Stomach (tissue), 9 donors: ENCODE measurements around the gene TP53. TPM values are rescaled to one million over a fixed set of nuclear protein-coding genes. Genes with fewer than 3 reads are reported as not detected.

Experiments
- DNase-seq, 2 donors: peaks; one replicate each; pipeline versions ENCODE4 v3.0.0 to v3.0.0-alpha.2; 2013 to 2019
- H3K27ac ChIP-seq, 5 donors: fragments of 200-600 bp in 4 of 5; sonication (generic) in 4 of 5; one replicate each; pipeline ENCODE4 v1.5.1; 2013 to 2019; ENCODE audit warnings: mild to moderate bottlenecking in 1 of 5, moderate library complexity in 1 of 5
- H3K27me3 ChIP-seq, 3 donors: fragments of 200-600 bp; sonication (generic); one replicate each; pipeline ENCODE4 v1.5.1; 2017 to 2019; ENCODE audit warnings: mixed run types in 1 of 3
- H3K36me3 ChIP-seq, 4 donors: fragments of 200-600 bp; sonication (generic); 1 replicate in 3 of 4; 2 replicates in 1 of 4; pipeline ENCODE4 v1.5.1; 2016 to 2019
- H3K4me1 ChIP-seq, 4 donors: fragments of 200-600 bp; sonication (generic); one replicate each; pipeline ENCODE4 v1.5.1; 2016 to 2019
- H3K4me3 ChIP-seq, 4 donors: fragments of 200-600 bp; sonication (generic) in 3 of 4; one replicate each; pipeline ENCODE4 v1.5.1; 2016 to 2019; ENCODE audit warnings: mild to moderate bottlenecking in 1 of 4
- H3K9me3 ChIP-seq, 4 donors: fragments of 200-600 bp; sonication (generic); one replicate each; pipeline ENCODE4 v1.5.1; 2016 to 2019
- CTCF ChIP-seq, 7 experiments: fragments of 450-650 bp in 4 of 7; fragments of 200-600 bp in 3 of 7; sonication (generic) in 3 of 7; IDR thresholded peaks; one replicate each; pipeline ENCODE4 v1.5.1; 2016 to 2019; ENCODE audit warnings: antibody characterized with exemption in 7 of 7, control low read depth in 2 of 7, mild to moderate bottlenecking in 1 of 7
- EP300 ChIP-seq: sonication (generic); formaldehyde crosslinking; IDR thresholded peaks from one replicate; pipeline ENCODE4 v1.6.1; 2017; ENCODE audit warnings: antibody characterized with exemption
- POLR2A ChIP-seq, 4 donors: fragments of 450-650 bp; IDR thresholded peaks; one replicate each; pipeline ENCODE4 v1.6.1; 2016; ENCODE audit warnings: antibody characterized with exemption in 4 of 4, control low read depth in 2 of 4, mild to moderate bottlenecking in 1 of 4, moderate library complexity in 1 of 4
- POLR2AphosphoS5 ChIP-seq, 3 donors: sonication (generic); formaldehyde crosslinking; IDR thresholded peaks; one replicate each; pipeline ENCODE4 v1.6.1; 2016; ENCODE audit warnings: antibody characterized with exemption in 3 of 3
- WGBS, 5 donors: extraction: QIAGEN DNeasy Blood & Tissue Kit in 3 of 5; methylation state at CpG; one replicate each; pipeline versions ENCODE4 v1.1.5 to v1.1.7; 2013 to 2018; 5-methylcytosine and 5-hydroxymethylcytosine counted together
- intact Hi-C: fragments of 100-400 bp; cut with DNase I; formaldehyde crosslinking; loops from one replicate; pipeline ENCODE4 v1.15.1; 2023; ENCODE audit warnings: low total_unique reads
- polyA plus RNA-seq, 3 donors: library from polyadenylated mRNA; stranded (reverse); fragments of 200-250 nt; gene quantifications; one replicate each; pipeline ENCODE4 v1.2.3, GENCODE V29; 2013
- total RNA-seq, 5 donors: library from RNA; depleted of rRNA; stranded (reverse); fragments of >200 nt; gene quantifications; one replicate each; pipeline versions ENCODE4 v1.1.0 to v1.2.3, GENCODE V29; 2014 to 2016
- donor health status: healthy with polysubstance abuse.
- donor health status: Bipolar disorder and iron deficiency.
- donor health status: healthy.

The TP53 gene
- total and polyA plus RNA-seq, 8 donors, result 5.8 to 34.8 (median 22.0) TPM

- Histone ChIP-seq H3K4me1 (peaks cover 22 to 52% (median 37%) of the 10 kb centered on the region in 4 donors), H3K9me3 (no peaks in the 10 kb centered on the region), H3K27ac (peak overlapping the region; percentile 83 to 98 (median 97)), H3K27me3 (no peaks in the 10 kb centered on the region), H3K4me3 (peak overlapping the region; percentile 80 to 95 (median 86)), H3K36me3 (peaks cover 0 to 1% (median 0%) of the 10 kb centered on the region in 4 donors)
- peak; percentile 93 to 98 for DNase-seq
- intact Hi-C loops, result loop anchor here (10.0 kb wide), 1 partner anchor 51 kb away; the partner anchor contains the start of gene SHBG
- peak in 1 of 4 donors; percentile 18 for TF ChIP-seq POLR2A (IDR thresholded peaks at IDR 0.05)
- peak; percentile 60 for TF ChIP-seq EP300
- no peak for TF ChIP-seq CTCF (IDR thresholded peaks at IDR 0.05)
- TF ChIP-seq POLR2AphosphoS5 (IDR thresholded peaks at IDR 0.05), result peak; percentile 85 to 93 (median 89)
- 2 to 5% (median 3%) methylated on average over 44 of the region's 44 CpGs for WGBS, 5 donors
Measured at GRCh38 chr17:7685533-7686221, 1.6 kb downstream of the TP53 start.

DNA sequence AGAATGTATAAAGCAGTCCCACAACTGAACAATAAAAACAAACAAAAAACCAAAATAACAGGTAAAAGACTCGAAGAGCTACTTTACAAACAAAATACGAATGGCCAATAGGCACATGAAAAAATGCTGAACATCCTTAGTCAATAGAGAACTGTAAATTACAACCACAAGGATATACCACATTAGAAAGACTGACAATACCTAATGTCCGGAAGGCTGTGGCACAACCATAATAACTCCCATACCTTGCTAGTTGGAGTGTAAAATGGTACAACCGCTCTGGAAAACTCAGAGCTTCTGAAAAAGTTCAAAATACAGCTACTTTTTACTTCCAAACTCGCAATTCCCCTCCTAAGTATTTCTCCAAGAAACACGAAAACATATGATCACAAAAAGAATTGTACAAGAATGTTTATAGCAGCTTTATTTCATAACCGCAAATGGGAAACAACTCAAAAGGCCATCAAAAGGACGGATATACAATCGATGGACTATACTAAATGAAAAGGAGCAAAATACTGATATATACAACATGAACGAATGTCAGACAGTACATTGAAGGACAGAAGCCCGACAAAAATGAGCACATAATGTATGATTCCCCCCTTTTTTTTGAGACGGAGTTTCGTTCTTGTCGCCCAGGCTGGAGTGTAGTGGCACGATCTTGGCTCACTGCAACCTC, 2.3 kb downstream of the TP53 start:
- Histone ChIP-seq H3K4me1 (peaks cover 22 to 50% (median 36%) of the 10 kb centered on the region in 4 donors), H3K27me3 (no peaks in the 10 kb centered on the region), H3K4me3 (peak overlapping the region; percentile 80 to 95 (median 86)), H3K36me3 (no peaks in the 10 kb centered on the region), H3K9me3 (no peaks in the 10 kb centered on the region), H3K27ac (peak overlapping the region; percentile 83 to 98 (median 97))
- 30 to 58% (median 43%) methylated on average over 15 of the region's 15 CpGs for WGBS, 5 donors
- intact Hi-C loops, result loop anchor here (10.0 kb wide), 1 partner anchor 50 kb away; the partner anchor contains the start of gene SHBG
- no peak for DNase-seq
- TF ChIP-seq CTCF (IDR thresholded peaks at IDR 0.05) (no peak), POLR2A (IDR thresholded peaks at IDR 0.05) (no peak), EP300 (no peak), POLR2AphosphoS5 (IDR thresholded peaks at IDR 0.05) (no peak)

DNA sequence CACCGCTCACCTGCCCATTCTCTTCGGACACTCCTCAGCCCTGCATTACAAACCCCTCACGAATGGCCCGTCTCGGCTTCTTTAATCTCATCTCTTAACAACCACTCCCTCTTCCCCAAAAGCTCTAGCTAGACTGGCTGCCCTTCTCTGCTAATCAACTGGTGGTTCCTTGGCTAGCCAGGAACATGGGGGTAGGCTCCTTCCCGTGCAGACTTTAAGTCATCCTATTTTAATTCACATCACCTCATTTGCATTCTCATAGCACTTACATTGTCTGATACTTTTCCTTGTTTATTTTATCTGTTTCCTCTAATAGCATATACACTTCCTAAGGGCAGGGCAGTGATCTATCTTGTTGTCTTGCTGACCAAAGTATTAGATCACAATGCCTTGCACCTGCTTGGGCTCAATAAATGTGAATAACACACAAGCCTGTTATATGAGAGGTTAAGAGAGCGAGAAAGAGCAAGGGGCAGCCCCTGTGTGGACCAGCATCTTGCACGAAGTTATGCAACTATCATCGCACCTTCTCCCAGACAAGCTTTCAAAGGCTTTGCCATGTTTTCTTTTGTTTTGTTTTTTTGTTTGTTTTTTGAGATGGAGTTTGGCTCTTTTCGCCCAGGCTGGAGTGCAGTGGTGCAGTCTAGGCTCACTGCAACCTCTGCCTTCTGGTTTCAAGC, 9.8 kb downstream of the TP53 start:
- DNase-seq, result no peak
- Histone ChIP-seq H3K27ac (no peak overlapping the region), H3K4me3 (no peak overlapping the region), H3K4me1 (peaks cover 0 to 3% (median 1%) of the 10 kb centered on the region in 4 donors), H3K27me3 (no peaks in the 10 kb centered on the region), H3K36me3 (peaks cover 30 to 41% (median 40%) of the 10 kb centered on the region in 4 donors), H3K9me3 (peaks cover 0 to 10% (median 6%) of the 10 kb centered on the region in 4 donors)
- TF ChIP-seq CTCF (IDR thresholded peaks at IDR 0.05), result no peak
- TF ChIP-seq EP300, result no peak
- TF ChIP-seq POLR2A (IDR thresholded peaks at IDR 0.05), result no peak
- TF ChIP-seq POLR2AphosphoS5 (IDR thresholded peaks at IDR 0.05), result no peak
- WGBS, 5 donors, result 76 to 83% (median 79%) methylated on average over 10 of the region's 10 CpGs
- intact Hi-C loops, result no loop called here

GRCh38 chr17:7676533-7676932, 10.8 kb downstream of the TP53 start:
- H3K4me1 ChIP-seq, result no peaks in the 10 kb centered on the region
- WGBS, 5 donors, result 81 to 93% (median 86%) methylated on average over 5 of the region's 5 CpGs
- H3K4me3 ChIP-seq, result no peak overlapping the region
- no peaks in the 10 kb centered on the region for H3K27me3 ChIP-seq
- no peak for DNase-seq
- intact Hi-C loops, result no loop called here
- H3K36me3 ChIP-seq, result peaks cover 39 to 51% (median 50%) of the 10 kb centered on the region in 4 donors
- no peak overlapping the region for H3K27ac ChIP-seq
- H3K9me3 ChIP-seq, result peaks cover 0 to 10% (median 6%) of the 10 kb centered on the region in 4 donors
- TF ChIP-seq CTCF (IDR thresholded peaks at IDR 0.05) (no peak), POLR2A (IDR thresholded peaks at IDR 0.05) (no peak), POLR2AphosphoS5 (IDR thresholded peaks at IDR 0.05) (no peak), EP300 (no peak)
